ENCODE results near the gene NINJ1.

GRCh38 chr9:93130861-93131481 is 3.1 kb downstream of the NINJ1 start:
- TF ChIP-seq POLR2A (IDR thresholded peaks at IDR 0.05; ENCODE audit: low read length) (no peak), GATA1 (IDR thresholded peaks at IDR 0.05; ENCODE audit: low read depth, low read length) (no peak)
